Measurements from ENCODE around the gene FHIT.
A peak's percentile ranks its signal among the peaks of the same experiment; 100 is the strongest.

The FHIT gene

DNA sequence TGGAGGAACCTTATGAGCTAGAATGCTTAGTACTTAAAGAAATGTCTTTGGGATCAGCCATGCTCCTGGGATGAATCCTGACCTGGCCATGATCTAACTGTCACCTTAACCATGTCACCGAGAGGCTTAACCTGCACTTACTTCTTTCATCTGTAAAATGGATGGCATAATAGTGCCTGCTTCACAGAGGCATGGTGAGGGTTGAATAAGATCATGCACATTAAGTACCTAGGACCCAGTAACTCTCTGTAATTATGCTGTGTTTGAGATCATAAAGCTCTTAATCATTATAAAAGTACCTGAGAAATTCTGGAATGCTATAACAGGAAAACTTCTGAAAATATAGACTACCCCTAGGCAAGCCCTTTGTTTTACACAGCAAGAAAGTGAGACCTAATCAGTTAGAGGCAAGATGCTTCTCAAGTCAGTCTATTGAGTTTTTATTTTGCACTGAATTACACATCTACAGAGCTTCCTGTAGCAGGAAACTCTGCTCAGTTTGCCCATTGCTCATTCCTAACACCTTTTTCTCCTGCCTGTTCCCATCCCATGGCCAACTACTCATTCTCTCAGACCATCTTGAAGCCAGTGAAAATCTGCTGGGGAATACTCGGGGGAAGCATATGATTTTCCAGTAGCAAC, 1185.9 kb downstream of the FHIT start:
- DNase-seq: no peak

- DNase-seq: no peak
Observed at GRCh38 chr3:60064210-60065178, 1186.8 kb downstream of the FHIT start.

GRCh38 chr3:60056404-60056803, 1194.8 kb downstream of the FHIT start:
- DNase-seq: no peak

DNA sequence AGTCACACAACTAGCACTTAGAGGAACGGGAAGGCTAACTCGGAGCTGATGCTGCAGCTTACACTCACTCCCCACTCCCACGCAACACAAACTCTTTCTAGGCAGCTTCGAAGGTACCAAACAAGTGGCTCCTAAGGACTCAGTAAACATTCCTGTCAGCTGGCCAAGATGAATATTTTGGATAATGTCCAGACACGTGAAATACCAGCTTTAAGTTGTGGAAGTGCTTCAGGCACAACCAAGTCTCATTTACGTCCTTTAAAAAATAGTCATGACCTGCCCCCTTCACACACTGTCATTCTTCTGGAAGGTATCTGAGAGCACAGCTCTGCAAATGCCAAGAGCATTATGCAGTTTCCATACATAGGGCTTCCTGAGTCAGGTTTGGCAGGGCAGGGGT, 1195.5 kb downstream of the FHIT start:
- no peak for DNase-seq

DNA sequence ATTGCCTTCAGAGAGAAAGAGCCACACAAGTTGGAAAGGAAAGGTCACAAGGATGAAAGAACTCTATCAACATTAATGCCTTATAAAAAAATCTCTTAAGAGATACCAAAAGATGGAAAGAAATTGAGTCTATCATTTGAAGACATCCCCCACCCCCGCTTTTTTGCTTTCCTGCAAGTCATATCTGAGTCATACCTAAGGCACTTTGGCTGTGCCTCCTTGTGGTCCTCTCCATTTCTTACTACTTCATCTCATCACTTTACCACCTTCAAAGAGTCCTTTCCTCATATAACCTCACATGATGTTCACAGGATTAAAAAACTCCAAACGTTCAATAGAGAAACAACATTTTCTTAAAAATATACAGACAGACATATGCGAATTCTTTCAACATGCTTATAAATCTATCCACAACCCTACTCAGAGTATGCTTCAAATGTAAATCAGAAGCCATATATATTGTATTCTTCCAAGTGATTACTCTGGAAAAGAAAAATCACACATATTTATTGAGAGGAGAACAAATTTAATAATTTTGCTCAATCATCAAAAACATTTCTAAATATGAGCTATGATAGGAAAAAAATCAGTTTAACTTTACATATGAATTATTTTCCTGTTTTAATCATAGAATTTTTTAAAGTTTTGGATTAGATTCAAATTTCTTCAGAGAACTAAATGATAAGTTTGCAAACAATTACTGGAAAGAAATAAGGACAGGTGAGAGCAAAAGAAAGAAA, 1197.6 kb downstream of the FHIT start:
- DNase-seq: peak in 1 of 2 donors; percentile 46

DNA sequence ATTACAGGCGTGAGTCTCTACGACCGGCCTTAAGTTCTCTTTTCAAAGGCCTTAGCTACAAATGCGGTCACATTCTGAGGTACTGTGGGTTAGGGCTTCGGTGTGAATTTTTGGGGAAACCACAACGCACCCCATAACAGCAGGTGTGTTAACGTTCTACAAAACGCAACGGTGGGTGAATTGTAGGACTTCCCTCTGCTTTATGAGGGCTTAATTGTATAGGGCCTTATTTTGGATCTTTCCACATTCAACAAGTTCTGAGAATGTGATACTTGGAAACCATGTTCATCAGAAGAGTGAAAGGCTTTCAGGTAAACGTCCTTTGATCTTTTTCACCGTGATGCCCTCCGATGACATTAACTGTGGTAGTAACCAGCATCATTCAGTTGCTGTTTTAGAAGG, 1202.8 kb downstream of the FHIT start:
- DNase-seq: no peak

- no peak for DNase-seq
Observed at GRCh38 chr3:60047426-60048200, 1203.6 kb downstream of the FHIT start.

DNA sequence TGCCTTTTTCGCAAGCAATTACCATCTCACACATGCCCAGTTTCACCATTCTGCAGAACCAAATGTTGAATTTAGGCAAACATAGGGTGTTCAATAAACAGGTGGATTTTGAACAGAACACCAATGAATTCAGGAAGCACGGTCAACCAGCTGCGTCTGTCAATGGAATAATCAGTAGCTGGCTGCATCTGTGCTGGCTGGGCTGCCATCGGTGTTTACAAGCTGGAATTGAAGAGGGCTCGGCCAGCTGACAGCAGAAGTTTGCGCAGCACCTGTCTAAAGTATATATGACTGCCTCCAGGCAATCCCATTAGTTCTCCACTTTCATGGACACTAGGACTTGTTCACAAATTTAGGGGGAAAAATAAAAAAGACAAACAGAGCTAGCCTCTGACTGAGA, 1205.0 kb downstream of the FHIT start:
- no peak for DNase-seq

GRCh38 chr3:60045686-60046085, 1205.6 kb downstream of the FHIT start:
- no peak for DNase-seq

- DNase-seq: no peak
Observed at GRCh38 chr3:60036803-60037202, 1214.4 kb downstream of the FHIT start.

- DNase-seq: no peak
Observed at GRCh38 chr3:60033901-60034453, 1217.3 kb downstream of the FHIT start.

DNA sequence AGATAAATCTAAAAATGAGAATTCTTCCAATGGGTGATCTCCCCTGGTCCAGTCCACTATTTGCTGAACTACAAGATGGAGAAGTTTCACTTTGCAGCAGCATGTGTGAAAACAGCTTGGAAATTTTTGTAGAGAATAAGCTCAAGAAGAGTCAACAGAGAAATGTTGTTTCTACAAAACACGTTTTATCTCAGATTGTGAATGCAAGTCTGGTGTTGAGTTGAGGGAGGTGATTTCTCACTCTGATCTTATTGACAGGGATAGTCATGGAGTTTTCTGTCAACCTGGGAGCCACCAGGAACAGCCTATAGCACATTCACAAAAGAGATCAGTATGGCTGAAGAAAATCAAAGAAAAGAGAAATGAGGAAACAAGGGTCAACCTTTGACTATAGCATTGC, 1220.3 kb downstream of the FHIT start:
- DNase-seq: no peak

DNA sequence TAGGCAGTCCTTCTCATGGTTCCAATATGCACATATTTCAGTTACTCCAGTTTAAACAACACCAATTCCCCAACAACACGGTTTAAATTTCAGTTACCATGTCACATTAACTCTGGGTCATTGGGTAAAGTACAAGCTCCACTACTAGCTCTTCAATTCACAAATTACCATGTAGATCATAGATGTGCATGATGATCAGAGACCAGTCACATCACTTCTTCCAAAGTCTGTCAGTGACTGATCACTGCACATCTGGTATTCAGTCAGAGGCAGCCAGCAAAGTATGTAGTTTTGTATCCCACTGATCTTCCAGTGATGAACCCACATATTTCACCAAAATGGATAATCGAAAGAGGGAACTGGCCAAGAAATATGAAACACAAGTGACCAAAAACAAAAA, 1223.0 kb downstream of the FHIT start:
- DNase-seq: no peak

GRCh38 chr3:60027335-60027734, 1223.9 kb downstream of the FHIT start:
- no peak for DNase-seq

- DNase-seq: no peak
Observed at GRCh38 chr3:60025096-60026050, 1225.9 kb downstream of the FHIT start.

DNA sequence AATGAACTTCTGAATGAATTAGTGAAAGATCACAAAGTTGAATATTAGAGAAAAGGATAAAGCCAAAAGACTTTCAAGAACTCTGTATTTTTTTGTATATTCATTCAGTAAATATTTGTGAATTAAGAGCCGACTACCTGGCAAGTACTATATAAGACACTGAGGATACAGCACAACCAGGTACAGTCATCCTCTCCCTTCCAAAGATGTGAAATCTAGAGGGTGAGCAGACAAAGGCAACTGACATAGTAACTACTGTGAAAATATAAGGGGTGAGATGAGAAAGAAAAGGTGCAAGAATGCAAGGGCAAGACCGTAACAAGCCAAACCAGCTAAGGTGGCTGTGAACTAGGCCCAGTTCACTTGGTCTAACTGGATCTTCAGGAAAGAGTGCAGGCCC, 1226.9 kb downstream of the FHIT start:
- no peak for DNase-seq

DNA sequence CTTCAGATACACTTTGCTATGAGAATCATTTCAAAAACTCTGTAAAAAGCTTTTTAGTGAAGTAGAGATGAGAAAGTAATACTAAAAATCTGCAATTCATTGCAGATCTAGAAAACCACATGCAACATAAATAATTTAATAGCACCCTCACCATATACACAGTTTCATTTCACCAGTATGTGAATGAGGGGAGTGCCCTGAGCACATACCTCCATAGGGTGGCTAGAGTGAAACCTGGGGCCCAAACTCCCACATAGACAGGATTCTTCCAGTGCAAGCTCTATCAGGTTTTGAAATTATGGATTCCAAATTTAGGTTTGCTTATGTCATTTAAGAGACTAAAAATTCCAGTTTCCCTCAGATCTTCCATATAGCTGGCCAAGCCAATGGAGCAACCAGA, 1228.1 kb downstream of the FHIT start:
- DNase-seq: no peak

- peak; percentile 32 to 36 for DNase-seq
Observed at GRCh38 chr3:60017631-60018030, 1233.6 kb downstream of the FHIT start.

DNA sequence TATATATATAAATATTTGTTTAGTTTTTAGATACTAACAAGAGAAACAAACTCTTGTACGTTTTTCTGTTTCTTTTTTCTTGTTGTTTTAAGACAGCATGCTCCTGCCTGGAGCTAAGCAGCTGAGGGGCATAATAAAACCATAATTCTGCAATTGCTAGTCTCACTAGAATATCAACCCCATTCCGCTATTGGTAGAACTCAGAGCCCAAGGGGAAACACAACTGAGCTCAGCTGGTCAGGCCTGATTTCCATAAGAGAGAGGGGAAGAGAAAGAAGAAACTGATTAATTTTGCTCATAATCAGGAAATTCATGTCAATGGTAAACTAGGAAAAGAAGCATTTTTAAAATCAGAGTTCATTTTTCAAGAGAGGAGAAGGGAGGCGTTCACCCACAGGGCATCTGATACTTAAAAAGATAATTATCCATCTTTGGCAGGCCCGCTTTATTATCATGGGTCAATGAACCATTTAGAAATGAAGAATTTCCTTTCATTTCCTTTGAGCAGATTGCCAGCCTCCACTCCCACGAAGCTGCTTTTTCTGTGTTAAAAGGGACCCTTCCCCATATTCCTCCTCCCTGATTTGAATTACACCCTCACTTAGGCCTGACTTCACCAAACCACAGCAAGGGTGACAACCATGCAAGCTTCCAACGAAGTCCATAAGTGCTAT, 1236.1 kb downstream of the FHIT start:
- DNase-seq: no peak

DNA sequence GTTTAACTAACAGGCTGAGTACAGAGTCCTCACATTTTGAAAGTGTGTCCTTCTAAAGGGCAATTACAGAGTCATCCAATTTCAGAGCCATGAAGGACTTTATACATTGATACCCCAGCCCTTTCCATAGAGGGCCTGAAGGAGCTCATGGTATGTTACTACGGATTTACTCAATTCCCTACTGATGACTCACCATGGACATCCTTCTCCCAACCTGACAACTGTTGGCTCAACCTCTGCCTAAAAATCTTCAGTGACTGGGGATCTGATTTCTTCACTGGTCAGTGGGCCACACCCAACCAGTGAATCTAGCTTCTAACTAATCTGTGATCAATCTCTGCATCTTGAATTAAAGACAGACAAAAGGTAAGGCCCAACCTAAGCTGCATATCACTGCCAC, 1238.0 kb downstream of the FHIT start:
- DNase-seq: no peak

GRCh38 chr3:60011218-60011617, 1240.0 kb downstream of the FHIT start:
- DNase-seq: no peak

Measured in stimulated activated CD4-positive, alpha-beta T cell treated with anti-CD3 and anti-CD28 coated beads, Interleukin-2, amount 100 ng/mL, for 48 hours (primary cell).